HG02642 (cell line): ENCODE data around the gene CST7.

Experiments used
- ATAC-seq: cut with Tn5 transposase; IDR thresholded peaks from one replicate; pipeline ENCODE4 v1.9.1; 2021; ENCODE audit warnings: mild to moderate bottlenecking; ENCODE audit not compliant: unreplicated experiment, poor library complexity

The CST7 gene

GRCh38 chr20:24962182-24962492 is 13.1 kb downstream of the CST7 start:
- no peak for ATAC-seq

GRCh38 chr20:24962510-24962909 is 13.4 kb downstream of the CST7 start:
- no peak for ATAC-seq

- no peak for ATAC-seq
Measured at GRCh38 chr20:24963672-24964505, 14.8 kb downstream of the CST7 start.

- ATAC-seq, result no peak
Measured at GRCh38 chr20:24964506-24964840, 15.4 kb downstream of the CST7 start.

- no peak for ATAC-seq
Measured at GRCh38 chr20:24965065-24965919, 16.2 kb downstream of the CST7 start.

- ATAC-seq, result no peak
Measured at GRCh38 chr20:24966317-24967012, 17.4 kb downstream of the CST7 start.

- ATAC-seq, result no peak
Measured at GRCh38 chr20:24968278-24968800, 19.3 kb downstream of the CST7 start.

- ATAC-seq, result no peak
Measured at GRCh38 chr20:24969186-24970029, 20.3 kb downstream of the CST7 start.

- no peak for ATAC-seq
Measured at GRCh38 chr20:24970030-24970553, 21.0 kb downstream of the CST7 start.

- no peak for ATAC-seq
Measured at GRCh38 chr20:24970754-24971153, 21.7 kb downstream of the CST7 start.

GRCh38 chr20:24971376-24972101 is 22.5 kb downstream of the CST7 start:
- ATAC-seq, result no peak

- ATAC-seq, result no peak
Measured at GRCh38 chr20:24972341-24972740, 23.3 kb downstream of the CST7 start.

GRCh38 chr20:24977336-24977735 is 28.3 kb downstream of the CST7 start:
- no peak for ATAC-seq

GRCh38 chr20:24977797-24978196 is 28.7 kb downstream of the CST7 start:
- no peak for ATAC-seq

- ATAC-seq, result no peak
Measured at GRCh38 chr20:24978513-24978912, 29.4 kb downstream of the CST7 start.

GRCh38 chr20:24979036-24979960 is 30.2 kb downstream of the CST7 start:
- ATAC-seq, result no peak

- ATAC-seq, result no peak
Measured at GRCh38 chr20:24980291-24981053, 31.4 kb downstream of the CST7 start.
